Measurements from ENCODE around the gene CENPE. TPM values are rescaled to one million over a fixed set of nuclear protein-coding genes. Genes with fewer than 3 reads are reported as not detected.

CENPE gene
- total RNA-seq, 6 experiments from 2014 or later: 11.3 to 36.5 (median 28.8) TPM

DNA sequence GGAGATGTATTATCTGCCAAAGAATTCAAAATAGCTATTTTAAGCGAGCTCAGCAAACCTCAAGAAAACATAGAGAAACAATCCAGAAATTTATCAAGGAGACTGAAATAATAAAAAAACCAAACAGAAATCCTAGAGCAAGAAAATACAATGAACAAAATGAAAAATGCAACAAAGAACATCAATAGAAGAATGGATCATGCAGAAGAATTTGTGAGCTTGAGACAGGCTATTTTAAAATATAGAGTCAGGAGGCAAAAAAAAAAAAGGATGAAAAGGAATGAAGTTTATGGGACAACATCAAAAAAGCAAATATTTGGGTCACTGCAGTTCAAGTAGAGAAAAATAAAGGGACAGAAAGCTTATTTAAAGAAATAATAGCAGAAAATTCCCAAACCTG, 29.1 kb downstream of the CENPE start:
- peak; percentile 1 for DNase-seq
- H3K4me3 Mint-ChIP-seq: no peak overlapping the region
- H3K36me3 Mint-ChIP-seq (ENCODE audit: low read depth): peaks cover 52% of the 10 kb centered on the region
- TF ChIP-seq, protein P1, sequence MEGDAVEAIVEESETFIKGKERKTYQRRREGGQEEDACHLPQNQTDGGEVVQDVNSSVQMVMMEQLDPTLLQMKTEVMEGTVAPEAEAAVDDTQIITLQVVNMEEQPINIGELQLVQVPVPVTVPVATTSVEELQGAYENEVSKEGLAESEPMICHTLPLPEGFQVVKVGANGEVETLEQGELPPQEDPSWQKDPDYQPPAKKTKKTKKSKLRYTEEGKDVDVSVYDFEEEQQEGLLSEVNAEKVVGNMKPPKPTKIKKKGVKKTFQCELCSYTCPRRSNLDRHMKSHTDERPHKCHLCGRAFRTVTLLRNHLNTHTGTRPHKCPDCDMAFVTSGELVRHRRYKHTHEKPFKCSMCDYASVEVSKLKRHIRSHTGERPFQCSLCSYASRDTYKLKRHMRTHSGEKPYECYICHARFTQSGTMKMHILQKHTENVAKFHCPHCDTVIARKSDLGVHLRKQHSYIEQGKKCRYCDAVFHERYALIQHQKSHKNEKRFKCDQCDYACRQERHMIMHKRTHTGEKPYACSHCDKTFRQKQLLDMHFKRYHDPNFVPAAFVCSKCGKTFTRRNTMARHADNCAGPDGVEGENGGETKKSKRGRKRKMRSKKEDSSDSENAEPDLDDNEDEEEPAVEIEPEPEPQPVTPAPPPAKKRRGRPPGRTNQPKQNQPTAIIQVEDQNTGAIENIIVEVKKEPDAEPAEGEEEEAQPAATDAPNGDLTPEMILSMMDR (IDR thresholded peaks at IDR 0.05): no peak
- peaks cover 26% of the 10 kb centered on the region for H3K4me1 Mint-ChIP-seq (ENCODE audit: low read depth)
- H3K27me3 Mint-ChIP-seq (ENCODE audit: insufficient read depth): no peaks in the 10 kb centered on the region
- H3K9me3 Mint-ChIP-seq: peaks cover 15% of the 10 kb centered on the region
- H3K27ac Mint-ChIP-seq: no peak overlapping the region

DNA sequence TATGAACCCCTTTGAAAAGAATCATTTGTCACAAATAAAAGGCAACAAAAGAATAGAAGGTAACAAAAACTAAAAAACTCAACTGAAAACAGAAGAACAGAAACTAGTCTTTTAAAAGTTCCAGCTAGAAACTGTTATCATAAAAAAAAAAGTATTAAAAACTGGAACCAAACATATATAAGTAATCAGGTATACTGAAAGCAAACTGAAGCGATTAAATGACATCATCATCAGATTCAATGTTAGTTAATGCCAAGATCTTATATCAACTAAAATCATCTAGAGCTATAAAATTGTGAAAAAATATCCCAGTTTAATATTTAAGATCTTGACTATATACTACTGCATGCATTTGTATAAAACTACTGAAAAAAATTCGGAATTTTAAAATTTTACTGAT, 36.0 kb downstream of the CENPE start:
- no peaks in the 10 kb centered on the region for H3K9me3 Mint-ChIP-seq
- H3K27me3 Mint-ChIP-seq (ENCODE audit: insufficient read depth): no peaks in the 10 kb centered on the region
- DNase-seq: no peak
- no peak overlapping the region for H3K4me3 Mint-ChIP-seq
- peaks cover 18% of the 10 kb centered on the region for H3K36me3 Mint-ChIP-seq (ENCODE audit: low read depth)
- TF ChIP-seq, protein P1 (IDR thresholded peaks at IDR 0.05): no peak
- H3K27ac Mint-ChIP-seq: no peak overlapping the region
- no peaks in the 10 kb centered on the region for H3K4me1 Mint-ChIP-seq (ENCODE audit: low read depth)

GRCh38 chr4:103158760-103159159, 39.4 kb downstream of the CENPE start:
- DNase-seq: no peak
- Mint-ChIP-seq H3K27ac (0 out of 2 replicates have a peak overlapping the region, but pooled peaks have one; percentile 25), H3K27me3 (ENCODE audit: insufficient read depth) (no peaks in the 10 kb centered on the region; the same call in 1 of the 2 replicates), H3K9me3 (no peaks in the 10 kb centered on the region), H3K36me3 (ENCODE audit: low read depth) (peaks cover 40% of the 10 kb centered on the region), H3K4me1 (ENCODE audit: low read depth) (peaks cover under 1% of the 10 kb centered on the region; the same call in 1 of the 2 replicates), H3K4me3 (no peak overlapping the region)
- TF ChIP-seq, protein P1 (IDR thresholded peaks at IDR 0.05): no peak

- no peaks in the 10 kb centered on the region; the same call in 1 of the 2 replicates for H3K27me3 Mint-ChIP-seq (ENCODE audit: insufficient read depth)
- TF ChIP-seq, protein P1 (IDR thresholded peaks at IDR 0.05): no peak
- no peaks in the 10 kb centered on the region for H3K9me3 Mint-ChIP-seq
- DNase-seq: no peak
- H3K36me3 Mint-ChIP-seq (ENCODE audit: low read depth): peaks cover 63% of the 10 kb centered on the region
- H3K4me1 Mint-ChIP-seq (ENCODE audit: low read depth): peaks cover 27% of the 10 kb centered on the region
- no peak overlapping the region for H3K4me3 Mint-ChIP-seq
- no peak overlapping the region for H3K27ac Mint-ChIP-seq
Measured at GRCh38 chr4:103156106-103156505, 42.0 kb downstream of the CENPE start.

- TF ChIP-seq, protein P1 (IDR thresholded peaks at IDR 0.05): no peak
- DNase-seq: no peak
- H3K27ac Mint-ChIP-seq: peak overlapping the region; percentile 48; the same call in 1 of the 2 replicates
- no peaks in the 10 kb centered on the region; the same call in 1 of the 2 replicates for H3K27me3 Mint-ChIP-seq (ENCODE audit: insufficient read depth)
- H3K4me3 Mint-ChIP-seq: no peak overlapping the region; the same call in 1 of the 2 replicates
- H3K9me3 Mint-ChIP-seq: no peaks in the 10 kb centered on the region
- peaks cover 72% of the 10 kb centered on the region for H3K36me3 Mint-ChIP-seq (ENCODE audit: low read depth)
- peaks cover 46% of the 10 kb centered on the region for H3K4me1 Mint-ChIP-seq (ENCODE audit: low read depth)
Measured at GRCh38 chr4:103152381-103152780, 45.8 kb downstream of the CENPE start.

Data from HFFc6 (cell line).